HCT116 (cell line): ENCODE results near the gene IL1RAPL1. TPM values are rescaled to one million over a fixed set of nuclear protein-coding genes. Genes with fewer than 3 reads are reported as not detected.

Experiments used
- ATAC-seq: fragments of 200-7000 bp; cut with Tn5 transposase; 2 replicates; pipeline ENCODE4 v1.9.1; 2020; ENCODE audit warnings: mild to moderate bottlenecking, moderate library complexity
- BruUV-seq: library from RNA; stranded (reverse); fragments of 400-500 nt; replicated peaks from 2 replicates; lab custom pipeline; 2021; lab: Mats Ljungman, UMichigan
- CTCF ChIA-PET: fragments of 300-600 bp; sonication (Branson Sonifier 250); formaldehyde crosslinking; loops from one replicate; lab custom pipeline; 2021; ENCODE audit warnings: antibody characterized with exemption; lab: Charles Lee
- POLR2A ChIA-PET: fragments of 300-600, 350-600 bp; sonication (Branson Sonifier 250); formaldehyde crosslinking; loops from one replicate; lab custom pipeline; 2021; ENCODE audit warnings: antibody characterized with exemption; lab: Charles Lee
- RAD21 ChIA-PET, 2 experiments: fragments of 300-600 bp; sonication (Branson Sonifier 250); formaldehyde crosslinking; loops; one replicate each; lab custom pipeline; 2023; ENCODE audit warnings: low total read pairs in 2 of 2; ENCODE audit not compliant: uncharacterized antibody in 2 of 2, unreplicated experiment in 2 of 2, low non-redundant PET in 1 of 2; lab: Charles Lee
- DNase-seq: peaks from one replicate; pipeline ENCODE4 v3.0.0-alpha.2; 2010; ENCODE audit warnings: low read depth, low spot score
- H2AFZ ChIP-seq: fragments of 200-600 bp; shearing (Covaris generic), sonication (generic); 2 replicates; pipeline ENCODE4 v1.6.1; 2017; ENCODE audit warnings: low read depth, mixed run types, mixed read lengths, antibody characterized with exemption, low read length; ENCODE audit not compliant: poor library complexity, severe bottlenecking
- H3K27ac ChIP-seq: 2 replicates; pipeline ENCODE4 v1.5.1; 2012; ENCODE audit warnings: low read depth, low read length
- H3K27me3 ChIP-seq: fragments of 200-600 bp; sonication (generic); 2 replicates; pipeline ENCODE4 v1.6.1; 2016; ENCODE audit warnings: mixed run types, low read length, mixed read lengths; ENCODE audit not compliant: insufficient read depth
- H3K36me3 ChIP-seq, 2 experiments: fragments of 200-500 bp in 1 of 2; fragments of 200-600 bp in 1 of 2; sonication (Bioruptor generic) in 1 of 2; sonication (generic) in 1 of 2; 2 replicates each; pipeline versions ENCODE4 v1.5.1 to v1.6.1; 2014 to 2016; ENCODE audit warnings: low read length in 2 of 2, inconsistent platforms in 1 of 2, mixed read lengths in 1 of 2, mixed run types in 1 of 2; ENCODE audit not compliant: insufficient read depth in 2 of 2, control insufficient read depth in 1 of 2
- H3K4me1 ChIP-seq, 2 experiments: fragments of 200-600 bp in 1 of 2; sonication (generic) in 1 of 2; 2 replicates each; pipeline versions ENCODE4 v1.5.1 to v1.6.1; 2012 to 2017; ENCODE audit warnings: low read length in 2 of 2, inconsistent platforms in 1 of 2, mild to moderate bottlenecking in 1 of 2, mixed read lengths in 1 of 2, mixed run types in 1 of 2, moderate library complexity in 1 of 2; ENCODE audit not compliant: insufficient read depth in 2 of 2, control insufficient read depth in 1 of 2
- H3K4me2 ChIP-seq: fragments of 200-600 bp; sonication (generic); 2 replicates; pipeline ENCODE4 v1.6.1; 2017; ENCODE audit warnings: mixed run types, low read length, mixed read lengths
- H3K4me3 ChIP-seq, 2 experiments: fragments of 200-600 bp in 1 of 2; sonication (generic) in 1 of 2; replicated peaks in 1 of 2; 2 replicates each; pipeline ENCODE4 v1.5.1; 2011 to 2016; ENCODE audit warnings: low read length in 2 of 2, control low read depth in 1 of 2, low read depth in 1 of 2, mild to moderate bottlenecking in 1 of 2, mixed read lengths in 1 of 2, mixed run types in 1 of 2
- H3K79me2 ChIP-seq: fragments of 200-600 bp; sonication (generic); 2 replicates; pipeline ENCODE4 v1.6.1; 2017; ENCODE audit warnings: mild to moderate bottlenecking, mixed run types, low read length, moderate library complexity, mixed read lengths; ENCODE audit not compliant: insufficient read depth
- H3K9ac ChIP-seq: fragments of 200-600 bp; sonication (generic); 2 replicates; pipeline ENCODE4 v1.6.1; 2016; ENCODE audit warnings: low read length, mixed read lengths
- H3K9me2 ChIP-seq: fragments of 200-600 bp; sonication (generic), shearing (Covaris generic); 2 replicates; pipeline ENCODE4 v1.6.1; 2017; ENCODE audit warnings: mixed run types, mild to moderate bottlenecking, moderate library complexity; ENCODE audit not compliant: insufficient read depth
- H3K9me3 ChIP-seq, 2 experiments: fragments of 200-500 bp in 1 of 2; fragments of 200-600 bp in 1 of 2; sonication (Bioruptor generic) in 1 of 2; sonication (generic) in 1 of 2; 2 replicates each; pipeline ENCODE4 v1.6.1; 2014 to 2017; ENCODE audit warnings: low read length in 2 of 2, mixed read lengths in 2 of 2, inconsistent platforms in 1 of 2, low read depth in 1 of 2, mild to moderate bottlenecking in 1 of 2, mixed run types in 1 of 2, moderate library complexity in 1 of 2; ENCODE audit not compliant: control insufficient read depth in 1 of 2, insufficient read depth in 1 of 2
- H4K20me1 ChIP-seq: fragments of 200-600 bp; sonication (generic), shearing (Covaris generic); 2 replicates; pipeline ENCODE4 v1.6.1; 2017; ENCODE audit warnings: mixed run types, mild to moderate bottlenecking, moderate library complexity; ENCODE audit not compliant: insufficient read depth
- CBX3 ChIP-seq: IDR thresholded peaks from 2 replicates; pipeline ENCODE4 v1.6.1; 2012; ENCODE audit warnings: low read depth
- CEBPB ChIP-seq: IDR thresholded peaks from 2 replicates; pipeline ENCODE4 v1.6.1; 2012; ENCODE audit warnings: low read depth
- CTCF ChIP-seq, 3 experiments: fragments of 200-600 bp in 1 of 3; sonication (generic) in 1 of 3; IDR thresholded peaks in 2 of 3; conservative IDR thresholded peaks in 1 of 3; 2 replicates each; pipeline ENCODE4 v1.5.1; 2012 to 2017; ENCODE audit warnings: low read depth in 2 of 3, low read length in 2 of 3, antibody characterized with exemption in 1 of 3, borderline replicate concordance in 1 of 3, control low read depth in 1 of 3, mild to moderate bottlenecking in 1 of 3, mixed read lengths in 1 of 3, mixed run types in 1 of 3, moderate library complexity in 1 of 3; ENCODE audit not compliant: insufficient read depth in 1 of 3
- EGR1 ChIP-seq: IDR thresholded peaks from 2 replicates; pipeline ENCODE4 v1.6.1; 2012; ENCODE audit warnings: low read depth
- ELF1 ChIP-seq: IDR thresholded peaks from 2 replicates; pipeline ENCODE4 v1.6.1; 2012; ENCODE audit warnings: low read depth, borderline replicate concordance
- EZH2 ChIP-seq: fragments of 200-600 bp; sonication (generic); IDR thresholded peaks from 2 replicates; pipeline ENCODE4 v1.6.1; 2017; ENCODE audit warnings: antibody characterized with exemption, mixed run types
- FOSL1 ChIP-seq: IDR thresholded peaks from 2 replicates; pipeline ENCODE4 v1.6.1; 2012; ENCODE audit warnings: low read depth
- JUND ChIP-seq: IDR thresholded peaks from 2 replicates; pipeline ENCODE4 v1.6.1; 2012
- MAX ChIP-seq: IDR thresholded peaks from 2 replicates; pipeline ENCODE4 v1.6.1; 2012
- POLR2A ChIP-seq: IDR thresholded peaks from 2 replicates; pipeline ENCODE4 v1.7.0; 2011; ENCODE audit warnings: borderline replicate concordance; ENCODE audit not compliant: insufficient read depth, insufficient read length; ENCODE audit errors: extremely low read depth
- POLR2AphosphoS5 ChIP-seq: IDR thresholded peaks from 2 replicates; pipeline ENCODE4 v1.6.1; 2011; ENCODE audit warnings: mild to moderate bottlenecking, low read depth, low read length, moderate library complexity
- RAD21 ChIP-seq: IDR thresholded peaks from 2 replicates; pipeline ENCODE4 v1.6.1; 2012; ENCODE audit warnings: low read depth, mild to moderate bottlenecking
- REST ChIP-seq: IDR thresholded peaks from 2 replicates; pipeline ENCODE4 v1.6.1; 2012; ENCODE audit warnings: low read depth
- SIN3A ChIP-seq: IDR thresholded peaks from 2 replicates; pipeline ENCODE4 v1.6.1; 2012; ENCODE audit warnings: low read depth
- TCF7L2 ChIP-seq: IDR thresholded peaks from 2 replicates; pipeline ENCODE4 v1.7.0; 2011; ENCODE audit warnings: borderline replicate concordance, inconsistent platforms; ENCODE audit not compliant: insufficient read depth, insufficient read length; ENCODE audit errors: extremely low read depth
- YY1 ChIP-seq: IDR thresholded peaks from 2 replicates; pipeline ENCODE4 v1.6.1; 2011; ENCODE audit warnings: low read length, low read depth, moderate library complexity, mild to moderate bottlenecking; ENCODE audit not compliant: insufficient replicate concordance; ENCODE audit errors: extremely low read depth
- ZFX ChIP-seq: fragments of 450-650 bp; IDR thresholded peaks from 2 replicates; pipeline ENCODE4 v1.6.1; 2017
- ZNF274 ChIP-seq: fragments of 200-500 bp; sonication (Bioruptor generic); IDR thresholded peaks from 2 replicates; pipeline ENCODE4 v1.6.1; 2014; ENCODE audit warnings: mild to moderate bottlenecking, low read depth, low read length, inconsistent platforms
- intact Hi-C: fragments of 100-400 bp; cut with micrococcal nuclease; formaldehyde crosslinking; loops from 2 replicates; pipeline ENCODE4 v1.10.0; 2022
- total RNA-seq: library from RNA; stranded (reverse); gene quantifications from one replicate; pipeline ENCODE4 v1.2.1, GENCODE V29; 2021; ENCODE audit not compliant: unreplicated experiment
- TF ChIP-seq, protein P1 (sequence below): IDR thresholded peaks from 2 replicates; pipeline ENCODE4 v1.6.1; 2011; ENCODE audit warnings: mild to moderate bottlenecking, low read length, moderate library complexity; ENCODE audit not compliant: insufficient replicate concordance; ENCODE audit errors: extremely low read depth
- TF ChIP-seq, protein P2 (sequence below): IDR thresholded peaks from 2 replicates; pipeline ENCODE4 v1.6.1; 2012

Gene IL1RAPL1
- total RNA-seq, 1 experiment from 2014 or later: 2.8 TPM

DNA sequence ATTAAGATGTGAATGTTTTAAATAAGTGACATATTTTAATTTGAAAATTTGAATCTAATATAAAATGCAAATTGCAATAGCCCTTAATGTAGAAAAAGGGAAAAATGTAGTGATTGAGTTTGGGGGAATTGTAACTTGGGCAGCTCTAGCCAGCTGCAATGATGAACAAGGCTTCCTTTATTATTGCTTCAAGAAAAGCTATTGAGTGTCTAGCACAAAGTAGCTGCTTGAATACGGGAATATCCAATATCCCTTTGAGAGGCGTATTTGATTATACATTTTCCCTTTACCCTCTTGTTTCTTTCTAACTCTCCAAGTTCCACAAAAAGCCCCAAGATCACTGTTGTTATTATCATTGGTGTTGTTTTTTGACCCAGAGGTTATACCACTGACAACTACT is 21.8 kb downstream of the IL1RAPL1 start:
- no peak overlapping the region for H3K4me2 ChIP-seq
- POLR2A ChIA-PET: no interaction called here
- H3K79me2 ChIP-seq: no peaks in the 10 kb centered on the region; the same call in 1 of the 2 replicates
- no peaks in the 10 kb centered on the region for H4K20me1 ChIP-seq
- no peak overlapping the region for H3K9ac ChIP-seq
- no peak overlapping the region for H2AFZ ChIP-seq
- no TSS peak for BruUV-seq
- RAD21 ChIA-PET: no interaction called here
- H3K36me3 ChIP-seq: no peaks in the 10 kb centered on the region
- ATAC-seq: no peak
- H3K27me3 ChIP-seq: no peaks in the 10 kb centered on the region
- H3K4me1 ChIP-seq: peaks cover 6 to 10% of the 10 kb centered on the region in 2 experiments; a peak in 2 of 4 replicates
- H3K9me2 ChIP-seq: no peaks in the 10 kb centered on the region
- H3K27ac ChIP-seq: no peak overlapping the region
- H3K4me3 ChIP-seq: no peak overlapping the region
- CTCF ChIA-PET: no interaction called here
- intact Hi-C loops: loop anchor here (10.0 kb wide), 1 partner anchor 56 kb away; no protein-coding TSS in a partner anchor
- no peak for DNase-seq
- no peaks in the 10 kb centered on the region for H3K9me3 ChIP-seq
- TF ChIP-seq SIN3A: no peak
- no peak for TF ChIP-seq REST
- TF ChIP-seq, protein P1, sequence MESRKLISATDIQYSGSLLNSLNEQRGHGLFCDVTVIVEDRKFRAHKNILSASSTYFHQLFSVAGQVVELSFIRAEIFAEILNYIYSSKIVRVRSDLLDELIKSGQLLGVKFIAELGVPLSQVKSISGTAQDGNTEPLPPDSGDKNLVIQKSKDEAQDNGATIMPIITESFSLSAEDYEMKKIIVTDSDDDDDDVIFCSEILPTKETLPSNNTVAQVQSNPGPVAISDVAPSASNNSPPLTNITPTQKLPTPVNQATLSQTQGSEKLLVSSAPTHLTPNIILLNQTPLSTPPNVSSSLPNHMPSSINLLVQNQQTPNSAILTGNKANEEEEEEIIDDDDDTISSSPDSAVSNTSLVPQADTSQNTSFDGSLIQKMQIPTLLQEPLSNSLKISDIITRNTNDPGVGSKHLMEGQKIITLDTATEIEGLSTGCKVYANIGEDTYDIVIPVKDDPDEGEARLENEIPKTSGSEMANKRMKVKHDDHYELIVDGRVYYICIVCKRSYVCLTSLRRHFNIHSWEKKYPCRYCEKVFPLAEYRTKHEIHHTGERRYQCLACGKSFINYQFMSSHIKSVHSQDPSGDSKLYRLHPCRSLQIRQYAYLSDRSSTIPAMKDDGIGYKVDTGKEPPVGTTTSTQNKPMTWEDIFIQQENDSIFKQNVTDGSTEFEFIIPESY: no peak
- TF ChIP-seq JUND: no peak
- TF ChIP-seq, protein P2, sequence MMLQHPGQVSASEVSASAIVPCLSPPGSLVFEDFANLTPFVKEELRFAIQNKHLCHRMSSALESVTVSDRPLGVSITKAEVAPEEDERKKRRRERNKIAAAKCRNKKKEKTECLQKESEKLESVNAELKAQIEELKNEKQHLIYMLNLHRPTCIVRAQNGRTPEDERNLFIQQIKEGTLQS: no peak
- TF ChIP-seq TCF7L2: no peak
- no peak for TF ChIP-seq EZH2
- no peak for TF ChIP-seq CEBPB
- TF ChIP-seq CBX3: no peak
- no peak for TF ChIP-seq POLR2A
- no peak for TF ChIP-seq MAX
- TF ChIP-seq ZFX: no peak
- TF ChIP-seq EGR1: no peak
- TF ChIP-seq RAD21: no peak
- TF ChIP-seq FOSL1: no peak
- TF ChIP-seq YY1: no peak
- no peak for TF ChIP-seq CTCF (IDR thresholded peaks at IDR 0.05 in 2 of 3, conservative IDR thresholded peaks at IDR 0.05 in 1 of 3; ENCODE audit: borderline replicate concordance in 1 of 3, insufficient read depth in 1 of 3, low read depth in 2 of 3, low read length in 2 of 3)
- no peak for TF ChIP-seq ELF1
- TF ChIP-seq ZNF274: no peak
- TF ChIP-seq POLR2AphosphoS5: no peak
